GM21423 (cell line): ENCODE data around the gene TASOR.

Experiments used
- ATAC-seq: cut with Tn5 transposase; IDR thresholded peaks from one replicate; pipeline ENCODE4 v1.9.1; 2021; ENCODE audit warnings: mild to moderate bottlenecking, moderate library complexity; ENCODE audit not compliant: unreplicated experiment

The TASOR gene

GRCh38 chr3:56689303-56689702 is 6.2 kb upstream of the TASOR start:
- ATAC-seq, result no peak

- peak; percentile 71 for ATAC-seq
Measured at GRCh38 chr3:56688191-56688590, 5.1 kb upstream of the TASOR start.

GRCh38 chr3:56684029-56684428 is 964 bp upstream of the TASOR start:
- ATAC-seq, result no peak

GRCh38 chr3:56682462-56683121 is 473 bp downstream of the TASOR start:
- peak; percentile 68 for ATAC-seq

- ATAC-seq, result no peak
Measured at GRCh38 chr3:56681984-56682461, 1.0 kb downstream of the TASOR start.

GRCh38 chr3:56680054-56680580 is 2.9 kb downstream of the TASOR start:
- no peak for ATAC-seq

- ATAC-seq, result peak; percentile 65
Measured at GRCh38 chr3:56677286-56677685, 5.8 kb downstream of the TASOR start.

GRCh38 chr3:56673781-56674457 is 9.1 kb downstream of the TASOR start:
- no peak for ATAC-seq

- ATAC-seq, result no peak
Measured at GRCh38 chr3:56667973-56668579, 15.0 kb downstream of the TASOR start.

GRCh38 chr3:56664823-56665222 is 18.2 kb downstream of the TASOR start:
- no peak for ATAC-seq

- no peak for ATAC-seq
Measured at GRCh38 chr3:56655709-56656108, 27.4 kb downstream of the TASOR start.

- no peak for ATAC-seq
Measured at GRCh38 chr3:56654460-56654859, 28.6 kb downstream of the TASOR start.

- no peak for ATAC-seq
Measured at GRCh38 chr3:56645407-56645806, 37.7 kb downstream of the TASOR start.

GRCh38 chr3:56633602-56634535 is 49.2 kb downstream of the TASOR start:
- no peak for ATAC-seq
